GM10847 (cell line): ENCODE data around the gene PIGV.

Experiments used
- POLR2A ChIP-seq: IDR thresholded peaks from 2 replicates; pipeline ENCODE4 v1.6.1; 2011; ENCODE audit not compliant: insufficient read length; ENCODE audit errors: extremely low read depth

PIGV gene

GRCh38 chr1:26759531-26759930 is 28.2 kb upstream of the PIGV start:
- TF ChIP-seq POLR2A = no peak

GRCh38 chr1:26761217-26761616 is 26.5 kb upstream of the PIGV start:
- TF ChIP-seq POLR2A = no peak

GRCh38 chr1:26767714-26768113 is 20.0 kb upstream of the PIGV start:
- TF ChIP-seq POLR2A = no peak

GRCh38 chr1:26768755-26769154 is 19.0 kb upstream of the PIGV start:
- no peak for TF ChIP-seq POLR2A

- no peak for TF ChIP-seq POLR2A
These were observed 16.5 kb upstream of the PIGV start for GRCh38 chr1:26771285-26771642.

- no peak for TF ChIP-seq POLR2A
These were observed 16.0 kb upstream of the PIGV start for GRCh38 chr1:26771643-26772321.

GRCh38 chr1:26772687-26773086 is 15.1 kb upstream of the PIGV start:
- TF ChIP-seq POLR2A = no peak

GRCh38 chr1:26774462-26774861 is 13.3 kb upstream of the PIGV start:
- TF ChIP-seq POLR2A = no peak

- no peak for TF ChIP-seq POLR2A
These were observed 12.1 kb upstream of the PIGV start for GRCh38 chr1:26775666-26776065.

GRCh38 chr1:26779098-26779668 is 8.6 kb upstream of the PIGV start:
- TF ChIP-seq POLR2A = no peak

GRCh38 chr1:26780344-26780957 is 7.3 kb upstream of the PIGV start:
- TF ChIP-seq POLR2A = no peak

GRCh38 chr1:26781206-26781825 is 6.4 kb upstream of the PIGV start:
- no peak for TF ChIP-seq POLR2A

- no peak for TF ChIP-seq POLR2A
These were observed 5.1 kb upstream of the PIGV start for GRCh38 chr1:26782521-26783212.

- no peak for TF ChIP-seq POLR2A
These were observed 4.1 kb upstream of the PIGV start for GRCh38 chr1:26783646-26784022.

GRCh38 chr1:26784023-26784871 is 3.5 kb upstream of the PIGV start:
- TF ChIP-seq POLR2A = no peak
